Measurements from ENCODE around the gene TMCO4.

DNA sequence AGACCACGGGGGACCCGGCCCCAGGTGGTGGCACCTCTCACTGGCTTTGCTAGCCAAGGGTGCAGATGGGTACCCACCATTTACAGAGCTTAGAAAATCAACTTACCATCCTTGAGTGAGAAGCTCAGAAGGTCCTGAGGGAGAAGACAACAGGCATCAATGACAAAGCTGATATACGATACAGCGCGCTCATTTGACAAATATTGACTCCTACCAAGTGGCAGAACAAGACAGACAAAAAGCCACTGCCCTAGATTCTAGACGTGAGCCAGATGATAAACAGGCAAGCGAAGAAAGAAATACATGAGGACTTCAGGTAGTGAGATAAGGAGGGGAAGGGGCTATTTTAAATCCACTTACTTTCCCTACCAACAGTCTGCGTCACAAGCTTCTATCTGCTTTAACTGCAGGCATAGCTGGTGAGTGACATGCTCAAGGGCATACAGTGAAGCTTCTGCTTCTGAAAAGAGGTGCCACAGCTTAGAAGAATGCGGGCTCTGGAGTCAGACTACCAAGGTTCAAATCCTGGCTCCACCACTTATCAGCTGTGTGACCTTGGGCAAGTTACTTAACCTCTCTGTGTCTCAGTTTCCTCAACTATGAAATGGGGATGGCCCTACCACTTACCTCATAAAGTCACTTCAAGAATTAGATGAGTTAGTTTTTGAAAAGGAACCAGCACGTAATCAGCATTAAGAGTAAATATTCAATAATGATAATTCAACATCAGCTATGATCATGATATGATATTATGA is 29.1 kb downstream of the TMCO4 start:
- TF ChIP-seq TAF1 (IDR thresholded peaks at IDR 0.05; ENCODE audit: borderline replicate concordance, insufficient read depth, low read length) (no peak), POLR2AphosphoS5 (IDR thresholded peaks at IDR 0.05; ENCODE audit: low read depth, low read length) (no peak), REST (IDR thresholded peaks at IDR 0.05; ENCODE audit: insufficient read depth in 1 of 2, low read depth in 2 of 2, low read length in 2 of 2) (no peak), FOXP2 (optimal IDR thresholded peaks at IDR 0.05; ENCODE audit: borderline replicate concordance, extremely low read depth, extremely low read length, insufficient read depth) (no peak), SIN3A (IDR thresholded peaks at IDR 0.05; ENCODE audit: borderline replicate concordance, insufficient read depth, low read length) (no peak)

Measured in PFSK-1 (cell line).